Activated CD4-positive, alpha-beta T cell treated with anti-CD3 and anti-CD28 coated beads, Interleukin-2, amount 50 U/mL, for 48 hours (primary cell): ENCODE measurements around the gene CDC42BPA.

Experiments
- DNase-seq, 2 experiments: peaks; one replicate each; pipeline ENCODE4 v3.0.0-alpha.2; 2020

Gene CDC42BPA

GRCh38 chr1:226976276-226976977 lies 341.9 kb downstream of the CDC42BPA start:
- no peak for DNase-seq

GRCh38 chr1:226975259-226976250 lies 342.7 kb downstream of the CDC42BPA start:
- DNase-seq, result no peak

- DNase-seq, result no peak
Measured at GRCh38 chr1:226974544-226975258, 343.6 kb downstream of the CDC42BPA start.

GRCh38 chr1:226973898-226974543 lies 344.3 kb downstream of the CDC42BPA start:
- DNase-seq, result no peak

GRCh38 chr1:226973371-226973897 lies 344.9 kb downstream of the CDC42BPA start:
- no peak for DNase-seq

GRCh38 chr1:226972931-226973330 lies 345.4 kb downstream of the CDC42BPA start:
- DNase-seq, result no peak

GRCh38 chr1:226971765-226972164 lies 346.5 kb downstream of the CDC42BPA start:
- DNase-seq, result no peak

- no peak for DNase-seq
Measured at GRCh38 chr1:226967665-226968064, 350.6 kb downstream of the CDC42BPA start.

- no peak for DNase-seq
Measured at GRCh38 chr1:226966683-226967082, 351.6 kb downstream of the CDC42BPA start.

GRCh38 chr1:226965581-226966440 lies 352.5 kb downstream of the CDC42BPA start:
- DNase-seq, result no peak

- no peak for DNase-seq
Measured at GRCh38 chr1:226964611-226965486, 353.4 kb downstream of the CDC42BPA start.

GRCh38 chr1:226964068-226964425 lies 354.2 kb downstream of the CDC42BPA start:
- DNase-seq, result no peak

GRCh38 chr1:226962421-226963391 lies 355.6 kb downstream of the CDC42BPA start:
- no peak for DNase-seq

- DNase-seq, result peak; percentile 6 to 37
Measured at GRCh38 chr1:226960944-226961765, 357.1 kb downstream of the CDC42BPA start.

- DNase-seq, result no peak
Measured at GRCh38 chr1:226960256-226960655, 358.0 kb downstream of the CDC42BPA start.

GRCh38 chr1:226958300-226958699 lies 360.0 kb downstream of the CDC42BPA start:
- DNase-seq, result no peak

- no peak for DNase-seq
Measured at GRCh38 chr1:226957714-226958113, 360.6 kb downstream of the CDC42BPA start.
